Measurements from ENCODE around the gene AOAH.

DNA sequence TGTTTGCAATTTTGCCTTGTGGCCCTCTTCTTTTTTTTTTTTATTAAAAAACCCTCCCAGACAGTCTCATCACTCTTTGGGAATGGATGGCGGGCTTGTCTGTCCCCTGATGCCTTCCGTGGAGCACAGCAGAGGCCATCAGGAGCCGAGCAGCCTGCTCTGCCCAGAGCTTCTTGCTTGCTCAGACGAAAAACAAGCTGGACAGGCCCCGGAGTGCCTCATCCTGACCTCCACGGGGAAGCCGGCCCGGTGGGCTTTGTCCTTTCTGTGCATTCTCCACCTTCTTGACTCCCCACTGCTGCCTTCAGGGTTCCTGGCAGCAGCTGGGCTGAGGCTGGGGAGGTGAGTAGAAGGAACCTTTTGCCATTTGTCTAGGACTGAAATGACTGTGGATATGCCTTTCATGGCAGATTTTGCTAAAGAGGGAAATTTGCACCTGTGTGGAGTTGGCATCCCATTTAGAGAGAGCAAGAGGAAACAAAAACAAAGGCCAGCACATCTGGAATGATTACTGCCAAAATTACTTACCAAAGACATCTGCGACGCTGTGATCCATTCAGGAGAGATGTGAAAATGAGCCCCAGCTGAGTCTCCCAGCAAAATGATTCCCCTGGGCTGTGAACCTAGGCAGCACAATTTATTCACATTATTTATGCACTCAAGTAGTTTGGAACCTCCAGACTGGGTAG is 108.3 kb downstream of the AOAH start:
- TF ChIP-seq, protein P1, sequence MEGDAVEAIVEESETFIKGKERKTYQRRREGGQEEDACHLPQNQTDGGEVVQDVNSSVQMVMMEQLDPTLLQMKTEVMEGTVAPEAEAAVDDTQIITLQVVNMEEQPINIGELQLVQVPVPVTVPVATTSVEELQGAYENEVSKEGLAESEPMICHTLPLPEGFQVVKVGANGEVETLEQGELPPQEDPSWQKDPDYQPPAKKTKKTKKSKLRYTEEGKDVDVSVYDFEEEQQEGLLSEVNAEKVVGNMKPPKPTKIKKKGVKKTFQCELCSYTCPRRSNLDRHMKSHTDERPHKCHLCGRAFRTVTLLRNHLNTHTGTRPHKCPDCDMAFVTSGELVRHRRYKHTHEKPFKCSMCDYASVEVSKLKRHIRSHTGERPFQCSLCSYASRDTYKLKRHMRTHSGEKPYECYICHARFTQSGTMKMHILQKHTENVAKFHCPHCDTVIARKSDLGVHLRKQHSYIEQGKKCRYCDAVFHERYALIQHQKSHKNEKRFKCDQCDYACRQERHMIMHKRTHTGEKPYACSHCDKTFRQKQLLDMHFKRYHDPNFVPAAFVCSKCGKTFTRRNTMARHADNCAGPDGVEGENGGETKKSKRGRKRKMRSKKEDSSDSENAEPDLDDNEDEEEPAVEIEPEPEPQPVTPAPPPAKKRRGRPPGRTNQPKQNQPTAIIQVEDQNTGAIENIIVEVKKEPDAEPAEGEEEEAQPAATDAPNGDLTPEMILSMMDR (IDR thresholded peaks at IDR 0.05) = no peak
- TF ChIP-seq POLR2A (IDR thresholded peaks at IDR 0.05) = no peak

Data from heart left ventricle (tissue), 13 donors.